Thoracic aorta (tissue), 2 donors: ENCODE results near the gene KY. TPM values are rescaled to one million over a fixed set of nuclear protein-coding genes. Genes with fewer than 3 reads are reported as not detected.

Experiments
- ATAC-seq: fragments of 150-250 bp; one replicate; pipeline ENCODE4 v1.8.0; 2017; ENCODE audit warnings: low read depth; ENCODE audit not compliant: insufficient number of reproducible peaks, low FRiP score
- DNase-seq: peaks from one replicate; pipeline ENCODE4 v3.0.0-alpha.2; 2020; ENCODE audit warnings: low spot score
- H3K27ac ChIP-seq, 2 donors: fragments of 200-600 bp; sonication (generic); 1 replicate in 1 of 2; 2 replicates in 1 of 2; pipeline ENCODE4 v1.5.1; 2016; ENCODE audit warnings: mild to moderate bottlenecking in 2 of 2, moderate library complexity in 2 of 2
- H3K27me3 ChIP-seq: fragments of 200-600 bp; sonication (generic); replicated peaks from 2 replicates; pipeline ENCODE4 v1.6.0; 2016; ENCODE audit warnings: mild to moderate bottlenecking; ENCODE audit not compliant: insufficient read depth
- H3K36me3 ChIP-seq: fragments of 200-600 bp; sonication (generic); one replicate; pipeline ENCODE4 v1.5.1; 2016
- H3K4me1 ChIP-seq, 2 donors: fragments of 200-600 bp; sonication (generic); 1 replicate in 1 of 2; 2 replicates in 1 of 2; pipeline versions ENCODE4 v1.5.1 to v1.6.0; 2016; ENCODE audit warnings: low read depth in 2 of 2, mild to moderate bottlenecking in 1 of 2; ENCODE audit not compliant: control insufficient read depth in 1 of 2
- H3K4me3 ChIP-seq: fragments of 200-600 bp; sonication (generic); 2 replicates; pipeline ENCODE4 v1.5.1; 2016; ENCODE audit warnings: mild to moderate bottlenecking
- H3K9me3 ChIP-seq: fragments of 200-600 bp; sonication (generic); 2 replicates; pipeline ENCODE4 v1.5.1; 2016
- total RNA-seq, 2 donors: library from RNA; depleted of rRNA; stranded (reverse); fragments of >200 nt; gene quantifications; one replicate each; pipeline versions ENCODE4 v1.1.0 to v1.2.3, GENCODE V29; 2016
- TF ChIP-seq, protein P1 (sequence below): fragments of 200-600 bp; sonication (generic); IDR thresholded peaks from one replicate; pipeline ENCODE4 v1.5.1; 2019; ENCODE audit warnings: antibody characterized with exemption

KY gene
- total RNA-seq, 2 donors from 2014 or later, result 1.3 to 2.6 TPM

DNA sequence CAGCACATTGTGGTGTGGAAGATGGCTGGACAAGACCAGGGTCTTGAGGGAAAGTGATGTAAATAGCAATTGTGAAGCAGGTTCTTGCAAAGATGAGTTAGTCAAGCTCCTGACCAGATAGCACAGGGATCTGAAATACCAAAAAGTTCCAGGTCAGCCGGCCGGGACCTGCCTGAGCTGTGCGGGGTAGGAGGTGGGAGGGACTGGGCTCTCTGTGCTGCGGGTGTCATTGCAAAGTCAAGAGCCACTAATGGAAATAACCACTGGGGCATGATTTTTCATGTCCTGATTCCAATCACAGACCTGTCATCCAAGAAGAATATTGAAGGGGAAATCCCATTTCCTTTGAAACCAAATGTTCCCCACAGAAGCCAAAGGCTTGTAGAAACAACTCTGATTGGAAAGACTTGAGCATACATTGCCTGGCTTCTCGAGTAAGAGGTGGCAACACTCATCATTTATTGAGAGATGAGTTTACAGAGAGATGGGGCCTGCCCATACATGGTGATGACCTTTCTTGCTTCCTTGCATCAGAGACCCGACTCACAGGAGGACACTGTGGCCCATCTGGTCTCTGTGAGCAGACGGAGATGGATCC, 44.2 kb upstream of the KY start:
- H3K27ac ChIP-seq, result no peak overlapping the region
- H3K4me3 ChIP-seq, result no peak overlapping the region
- TF ChIP-seq, protein P1, sequence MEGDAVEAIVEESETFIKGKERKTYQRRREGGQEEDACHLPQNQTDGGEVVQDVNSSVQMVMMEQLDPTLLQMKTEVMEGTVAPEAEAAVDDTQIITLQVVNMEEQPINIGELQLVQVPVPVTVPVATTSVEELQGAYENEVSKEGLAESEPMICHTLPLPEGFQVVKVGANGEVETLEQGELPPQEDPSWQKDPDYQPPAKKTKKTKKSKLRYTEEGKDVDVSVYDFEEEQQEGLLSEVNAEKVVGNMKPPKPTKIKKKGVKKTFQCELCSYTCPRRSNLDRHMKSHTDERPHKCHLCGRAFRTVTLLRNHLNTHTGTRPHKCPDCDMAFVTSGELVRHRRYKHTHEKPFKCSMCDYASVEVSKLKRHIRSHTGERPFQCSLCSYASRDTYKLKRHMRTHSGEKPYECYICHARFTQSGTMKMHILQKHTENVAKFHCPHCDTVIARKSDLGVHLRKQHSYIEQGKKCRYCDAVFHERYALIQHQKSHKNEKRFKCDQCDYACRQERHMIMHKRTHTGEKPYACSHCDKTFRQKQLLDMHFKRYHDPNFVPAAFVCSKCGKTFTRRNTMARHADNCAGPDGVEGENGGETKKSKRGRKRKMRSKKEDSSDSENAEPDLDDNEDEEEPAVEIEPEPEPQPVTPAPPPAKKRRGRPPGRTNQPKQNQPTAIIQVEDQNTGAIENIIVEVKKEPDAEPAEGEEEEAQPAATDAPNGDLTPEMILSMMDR, result no peak
- no peaks in the 10 kb centered on the region for H3K4me1 ChIP-seq
- no peak for DNase-seq
- no peaks in the 10 kb centered on the region for H3K36me3 ChIP-seq
- no peaks in the 10 kb centered on the region for H3K27me3 ChIP-seq
- H3K9me3 ChIP-seq, result no peaks in the 10 kb centered on the region
- ATAC-seq, result no peak

DNA sequence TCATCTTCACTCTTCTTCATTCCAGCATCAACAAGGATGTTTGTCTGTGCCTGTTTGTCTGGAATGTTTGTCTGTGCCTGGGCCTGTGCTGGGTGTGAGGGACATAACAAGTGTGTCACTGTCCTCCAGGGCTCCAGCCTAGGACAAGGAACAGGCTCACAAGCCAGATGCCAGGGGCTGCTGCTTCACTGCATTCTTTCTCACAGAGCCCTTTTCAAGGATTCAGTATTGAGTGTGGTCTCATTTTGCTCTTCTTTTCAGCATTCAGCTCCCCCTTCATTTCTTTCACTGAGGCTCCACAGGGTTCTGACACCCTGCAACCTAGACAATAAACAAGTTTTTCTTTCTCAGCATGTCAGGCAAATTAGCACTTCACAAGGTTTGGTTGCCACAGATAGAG, 43.6 kb upstream of the KY start:
- no peak for ATAC-seq
- TF ChIP-seq, protein P1, result no peak
- Histone ChIP-seq H3K4me1 (no peaks in the 10 kb centered on the region), H3K4me3 (no peak overlapping the region), H3K9me3 (no peaks in the 10 kb centered on the region), H3K27me3 (no peaks in the 10 kb centered on the region), H3K27ac (no peak overlapping the region), H3K36me3 (no peaks in the 10 kb centered on the region)
- no peak for DNase-seq

GRCh38 chr3:134693804-134694203, 43.0 kb upstream of the KY start:
- no peaks in the 10 kb centered on the region for H3K9me3 ChIP-seq
- H3K4me1 ChIP-seq, result no peaks in the 10 kb centered on the region
- no peaks in the 10 kb centered on the region for H3K27me3 ChIP-seq
- DNase-seq (no peak), ATAC-seq (no peak)
- no peaks in the 10 kb centered on the region for H3K36me3 ChIP-seq
- H3K4me3 ChIP-seq, result no peak overlapping the region
- TF ChIP-seq, protein P1, result no peak
- H3K27ac ChIP-seq, result no peak overlapping the region

DNA sequence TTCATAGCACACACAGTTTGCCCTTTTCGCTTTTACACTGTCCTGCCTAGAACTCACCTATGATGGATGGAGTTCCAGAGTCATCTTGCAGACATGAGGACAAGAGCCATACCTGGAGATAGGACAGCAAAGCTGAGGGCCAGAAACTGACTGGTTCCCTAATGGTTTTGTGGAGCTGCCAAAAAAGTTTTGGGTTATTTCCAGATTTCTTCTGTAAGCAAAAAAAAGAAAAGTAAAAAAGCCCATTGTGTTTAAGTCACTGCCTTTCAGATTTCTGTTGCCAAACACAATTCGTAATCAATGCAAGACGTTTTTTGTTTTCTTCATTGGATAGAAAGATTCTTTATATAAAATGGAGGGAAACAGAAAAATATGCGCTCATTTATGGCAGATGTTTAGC, 42.4 kb upstream of the KY start:
- TF ChIP-seq, protein P1, result no peak
- no peaks in the 10 kb centered on the region for H3K4me1 ChIP-seq
- DNase-seq (no peak), ATAC-seq (no peak)
- H3K27me3 ChIP-seq, result no peaks in the 10 kb centered on the region
- no peak overlapping the region for H3K27ac ChIP-seq
- H3K4me3 ChIP-seq, result no peak overlapping the region
- no peaks in the 10 kb centered on the region for H3K9me3 ChIP-seq
- H3K36me3 ChIP-seq, result no peaks in the 10 kb centered on the region

GRCh38 chr3:134690226-134690625, 39.4 kb upstream of the KY start:
- DNase-seq (no peak), ATAC-seq (no peak)
- H3K4me1 ChIP-seq, result no peaks in the 10 kb centered on the region
- TF ChIP-seq, protein P1, result no peak
- no peak overlapping the region for H3K27ac ChIP-seq
- no peaks in the 10 kb centered on the region for H3K27me3 ChIP-seq
- H3K4me3 ChIP-seq, result no peak overlapping the region
- H3K9me3 ChIP-seq, result no peaks in the 10 kb centered on the region
- no peaks in the 10 kb centered on the region for H3K36me3 ChIP-seq
